Fibroblast of lung (primary cell): ENCODE results near the gene KMT5C. TPM values are rescaled to one million over a fixed set of nuclear protein-coding genes. Genes with fewer than 3 reads are reported as not detected.

Source experiments
- DNase-seq, 2 donors: peaks; one replicate each; pipeline versions ENCODE4 v3.0.0 to v3.0.0-alpha.2; 2010; ENCODE audit warnings: low read depth in 2 of 2
- H2AFZ ChIP-seq: 2 replicates; pipeline ENCODE4 v1.5.1; 2012; ENCODE audit warnings: low read length, control low read depth, inconsistent platforms
- H3K27ac ChIP-seq: 2 replicates; pipeline ENCODE4 v1.5.1; 2011; ENCODE audit warnings: low read length, control low read depth; ENCODE audit not compliant: insufficient read depth
- H3K27me3 ChIP-seq: 2 replicates; pipeline ENCODE4 v1.5.1; 2011; ENCODE audit warnings: mild to moderate bottlenecking, low read length; ENCODE audit not compliant: control insufficient read depth, insufficient read depth
- H3K36me3 ChIP-seq: 2 replicates; pipeline ENCODE4 v1.5.1; 2011; ENCODE audit warnings: low read length; ENCODE audit not compliant: control insufficient read depth, insufficient read depth
- H3K4me1 ChIP-seq: 2 replicates; pipeline ENCODE4 v1.5.1; 2011; ENCODE audit warnings: low read length; ENCODE audit not compliant: control insufficient read depth, insufficient read depth; ENCODE audit errors: extremely low read depth
- H3K4me2 ChIP-seq: 2 replicates; pipeline ENCODE4 v1.5.1; 2011; ENCODE audit warnings: low read length, control low read depth; ENCODE audit not compliant: insufficient read depth; ENCODE audit errors: extremely low read depth
- H3K4me3 ChIP-seq, 4 experiments: fragments of 200-600 bp in 1 of 4; sonication (generic) in 1 of 4; replicated peaks in 1 of 4; 2 replicates each; pipeline ENCODE4 v1.5.1; 2011 to 2016; ENCODE audit warnings: low read length in 4 of 4, low read depth in 3 of 4, mild to moderate bottlenecking in 3 of 4, control low read depth in 2 of 4, inconsistent platforms in 1 of 4, mixed read lengths in 1 of 4; ENCODE audit not compliant: insufficient read depth in 1 of 4; ENCODE audit errors: control extremely low read depth in 1 of 4
- H3K79me2 ChIP-seq: 2 replicates; pipeline ENCODE4 v1.5.1; 2012; ENCODE audit warnings: mild to moderate bottlenecking, low read length, inconsistent platforms; ENCODE audit not compliant: control insufficient read depth, insufficient read depth
- H3K9ac ChIP-seq: 2 replicates; pipeline ENCODE4 v1.5.1; 2011; ENCODE audit warnings: mild to moderate bottlenecking, low read length, control low read depth; ENCODE audit not compliant: insufficient read depth
- H3K9me3 ChIP-seq: 2 replicates; pipeline ENCODE4 v1.5.1; 2012; ENCODE audit warnings: low read depth, low read length; ENCODE audit not compliant: control insufficient read depth, insufficient read depth
- H4K20me1 ChIP-seq: 2 replicates; pipeline ENCODE4 v1.5.1; 2011; ENCODE audit warnings: low read length; ENCODE audit not compliant: control insufficient read depth, insufficient read depth; ENCODE audit errors: extremely low read depth
- CTCF ChIP-seq, 2 donors: IDR thresholded peaks in 1 of 2; conservative IDR thresholded peaks in 1 of 2; 1 replicate in 1 of 2; 2 replicates in 1 of 2; pipeline ENCODE4 v1.5.1; 2011 to 2012; ENCODE audit warnings: low read length in 2 of 2, control low read depth in 1 of 2, inconsistent platforms in 1 of 2, low read depth in 1 of 2, mild to moderate bottlenecking in 1 of 2
- EZH2 ChIP-seq: IDR thresholded peaks from 2 replicates; pipeline ENCODE4 v1.5.1; 2012; ENCODE audit warnings: low read length, control low read depth, mild to moderate bottlenecking; ENCODE audit errors: missing control alignments
- polyA plus RNA-seq, 2 donors: library from polyadenylated mRNA; depleted of rRNA in 1 of 2; stranded (reverse) in 1 of 2; unstranded in 1 of 2; fragments of >200 nt; gene quantifications; 2 replicates each; pipeline ENCODE4 v1.2.1, GENCODE V29; 2011 to 2012; ENCODE audit warnings: missing spikeins in 1 of 2
- total RNA-seq: library from RNA; depleted of rRNA; stranded (reverse); fragments of >200 nt; gene quantifications from 2 replicates; pipeline ENCODE4 v1.2.1, GENCODE V29; 2014

KMT5C gene
- total and polyA plus RNA-seq, 2 donors (not counting 1 experiment from before 2014, with no cell fraction given), result 2.5 to 4.1 TPM

DNA sequence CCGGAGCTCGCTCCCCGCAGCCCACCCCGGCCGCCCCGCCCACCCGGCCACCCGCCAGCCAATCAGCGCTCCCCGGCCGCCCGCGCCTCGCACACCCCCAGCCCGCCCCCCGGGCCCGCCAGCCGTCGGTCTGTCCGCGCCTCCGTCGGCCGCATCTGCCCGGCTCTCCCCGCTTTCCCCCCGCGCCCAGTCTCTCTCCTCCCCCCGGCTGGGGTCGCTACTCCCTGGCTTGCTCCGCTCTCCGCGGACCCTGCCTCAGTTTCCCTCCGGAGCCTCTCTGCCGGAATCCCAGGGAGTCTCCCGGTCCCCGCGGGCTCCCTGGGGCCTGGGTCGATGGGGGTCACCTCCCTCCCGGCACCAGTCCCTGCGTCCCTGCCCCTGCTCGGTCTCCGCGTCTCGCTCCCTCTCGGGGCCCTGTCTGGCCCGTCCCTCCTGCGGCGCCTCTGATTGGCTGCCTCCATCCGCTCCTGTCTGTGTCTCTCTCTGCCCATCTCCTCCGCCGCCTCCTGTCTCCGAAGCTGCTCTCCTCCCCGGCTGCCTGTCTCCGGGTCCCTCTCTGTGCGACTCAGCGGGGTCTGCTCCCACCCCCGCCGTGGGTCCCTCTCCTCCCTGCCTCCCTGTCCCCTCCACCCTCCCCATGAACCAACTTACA is 30.1 kb downstream of the KMT5C start:
- H3K4me1 ChIP-seq, result peaks cover 9% of the 10 kb centered on the region
- H3K4me2 ChIP-seq, result peak overlapping the region; percentile 93
- peak; percentile 58 to 79 for DNase-seq
- no peaks in the 10 kb centered on the region for H3K9me3 ChIP-seq
- no peaks in the 10 kb centered on the region for H3K79me2 ChIP-seq
- peak overlapping the region; percentile 67 for H2AFZ ChIP-seq
- peak overlapping the region; percentile 71 for H3K27ac ChIP-seq
- peak overlapping the region; percentile 52 to 69 (median 62) for H3K4me3 ChIP-seq
- H3K36me3 ChIP-seq, result no peaks in the 10 kb centered on the region
- H3K9ac ChIP-seq, result peak overlapping the region; percentile 66
- no peaks in the 10 kb centered on the region for H4K20me1 ChIP-seq
- TF ChIP-seq EZH2, result no peak
- TF ChIP-seq CTCF (conservative IDR thresholded peaks at IDR 0.05 in 1 of 2, IDR thresholded peaks at IDR 0.05 in 1 of 2; ENCODE audit: low read depth in 1 of 2, low read length in 2 of 2), result no peak
- no peaks in the 10 kb centered on the region for H3K27me3 ChIP-seq

GRCh38 chr19:55370305-55370988 is 30.8 kb downstream of the KMT5C start, which contains the start of gene IL11:
TSS of gene IL11 (minus strand) at chr19:55370463. CDS start at chr19:55370310, 153 bp downstream.
- Histone ChIP-seq H3K79me2 (no peaks in the 10 kb centered on the region), H3K4me2 (peak within 1 kb of the TSS; percentile 93), H3K27me3 (no peaks in the 10 kb centered on the region), H3K4me1 (peaks cover 9% of the 10 kb centered on the region), H3K9ac (peak within 1 kb of the TSS; percentile 66), H3K27ac (peak within 1 kb of the TSS; percentile 71), H3K4me3 (peak within 1 kb of the TSS; percentile 52 to 69 (median 62)), H3K36me3 (no peaks in the 10 kb centered on the region), H4K20me1 (no peaks in the 10 kb centered on the region), H2AFZ (peak within 1 kb of the TSS; percentile 67), H3K9me3 (no peaks in the 10 kb centered on the region)
- TF ChIP-seq CTCF (conservative IDR thresholded peaks at IDR 0.05 in 1 of 2, IDR thresholded peaks at IDR 0.05 in 1 of 2; ENCODE audit: low read depth in 1 of 2, low read length in 2 of 2) (no peak), EZH2 (no peak)
- DNase-seq, result peak in 1 of 2 donors; percentile 73

GRCh38 chr19:55372316-55373081 is 32.8 kb downstream of the KMT5C start:
- no peak overlapping the region for H3K27ac ChIP-seq
- DNase-seq, result peak in 1 of 2 donors; percentile 61

More at GRCh38 chr19:55372316-55373081, 32.8 kb downstream of the KMT5C start:
- H3K36me3 ChIP-seq, result no peaks in the 10 kb centered on the region
- no peak overlapping the region for H3K9ac ChIP-seq
- H3K4me1 ChIP-seq, result peaks cover 9% of the 10 kb centered on the region
- H3K27me3 ChIP-seq, result no peaks in the 10 kb centered on the region
- no peak overlapping the region for H2AFZ ChIP-seq
- no peaks in the 10 kb centered on the region for H4K20me1 ChIP-seq
- H3K9me3 ChIP-seq, result no peaks in the 10 kb centered on the region
- H3K4me3 ChIP-seq, result no peak overlapping the region
- no peaks in the 10 kb centered on the region for H3K79me2 ChIP-seq
- TF ChIP-seq EZH2, result no peak
- no peak for TF ChIP-seq CTCF (conservative IDR thresholded peaks at IDR 0.05 in 1 of 2, IDR thresholded peaks at IDR 0.05 in 1 of 2; ENCODE audit: low read depth in 1 of 2, low read length in 2 of 2)
- no peak overlapping the region for H3K4me2 ChIP-seq
